ENCODE data around the gene SCT.

Gene SCT

DNA sequence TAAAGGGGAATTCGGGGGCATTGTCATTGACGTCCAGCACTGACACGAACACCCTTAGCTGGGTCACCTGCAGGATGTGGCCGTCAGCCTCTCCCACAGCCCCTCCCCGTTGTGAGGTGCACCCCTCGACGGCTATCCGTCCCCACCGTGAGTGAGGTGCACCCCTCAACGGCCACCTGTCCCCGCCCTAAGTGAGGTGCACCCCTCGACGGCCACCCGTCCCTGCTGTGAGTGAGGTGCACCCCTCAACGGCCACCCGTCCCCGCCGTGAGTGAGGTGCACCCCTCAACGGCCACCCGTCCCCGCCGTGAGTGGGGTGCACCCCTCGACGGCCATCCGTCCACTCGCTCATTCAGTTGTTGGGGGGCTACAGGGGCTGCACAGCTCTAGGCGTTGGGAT lies 5.1 kb downstream of the SCT start:
- DNase-seq: no peak
- peaks cover 3% of the 10 kb centered on the region for H3K36me3 ChIP-seq (replicated peaks)
- no peak overlapping the region for H3K27ac ChIP-seq
- TF ChIP-seq, protein P1, sequence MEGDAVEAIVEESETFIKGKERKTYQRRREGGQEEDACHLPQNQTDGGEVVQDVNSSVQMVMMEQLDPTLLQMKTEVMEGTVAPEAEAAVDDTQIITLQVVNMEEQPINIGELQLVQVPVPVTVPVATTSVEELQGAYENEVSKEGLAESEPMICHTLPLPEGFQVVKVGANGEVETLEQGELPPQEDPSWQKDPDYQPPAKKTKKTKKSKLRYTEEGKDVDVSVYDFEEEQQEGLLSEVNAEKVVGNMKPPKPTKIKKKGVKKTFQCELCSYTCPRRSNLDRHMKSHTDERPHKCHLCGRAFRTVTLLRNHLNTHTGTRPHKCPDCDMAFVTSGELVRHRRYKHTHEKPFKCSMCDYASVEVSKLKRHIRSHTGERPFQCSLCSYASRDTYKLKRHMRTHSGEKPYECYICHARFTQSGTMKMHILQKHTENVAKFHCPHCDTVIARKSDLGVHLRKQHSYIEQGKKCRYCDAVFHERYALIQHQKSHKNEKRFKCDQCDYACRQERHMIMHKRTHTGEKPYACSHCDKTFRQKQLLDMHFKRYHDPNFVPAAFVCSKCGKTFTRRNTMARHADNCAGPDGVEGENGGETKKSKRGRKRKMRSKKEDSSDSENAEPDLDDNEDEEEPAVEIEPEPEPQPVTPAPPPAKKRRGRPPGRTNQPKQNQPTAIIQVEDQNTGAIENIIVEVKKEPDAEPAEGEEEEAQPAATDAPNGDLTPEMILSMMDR (IDR thresholded peaks at IDR 0.05; ENCODE audit: low read depth, low read length, missing control alignments): no peak
- H3K4me3 ChIP-seq (ENCODE audit: low read depth, low read length): no peak overlapping the region
- in situ Hi-C loops (cut with HindIII; ENCODE audit: low pct_ligation_motif_present, low sequenced_read_pairs): no loop called here
- peaks cover 2% of the 10 kb centered on the region for H3K27me3 ChIP-seq (replicated peaks)

DNA sequence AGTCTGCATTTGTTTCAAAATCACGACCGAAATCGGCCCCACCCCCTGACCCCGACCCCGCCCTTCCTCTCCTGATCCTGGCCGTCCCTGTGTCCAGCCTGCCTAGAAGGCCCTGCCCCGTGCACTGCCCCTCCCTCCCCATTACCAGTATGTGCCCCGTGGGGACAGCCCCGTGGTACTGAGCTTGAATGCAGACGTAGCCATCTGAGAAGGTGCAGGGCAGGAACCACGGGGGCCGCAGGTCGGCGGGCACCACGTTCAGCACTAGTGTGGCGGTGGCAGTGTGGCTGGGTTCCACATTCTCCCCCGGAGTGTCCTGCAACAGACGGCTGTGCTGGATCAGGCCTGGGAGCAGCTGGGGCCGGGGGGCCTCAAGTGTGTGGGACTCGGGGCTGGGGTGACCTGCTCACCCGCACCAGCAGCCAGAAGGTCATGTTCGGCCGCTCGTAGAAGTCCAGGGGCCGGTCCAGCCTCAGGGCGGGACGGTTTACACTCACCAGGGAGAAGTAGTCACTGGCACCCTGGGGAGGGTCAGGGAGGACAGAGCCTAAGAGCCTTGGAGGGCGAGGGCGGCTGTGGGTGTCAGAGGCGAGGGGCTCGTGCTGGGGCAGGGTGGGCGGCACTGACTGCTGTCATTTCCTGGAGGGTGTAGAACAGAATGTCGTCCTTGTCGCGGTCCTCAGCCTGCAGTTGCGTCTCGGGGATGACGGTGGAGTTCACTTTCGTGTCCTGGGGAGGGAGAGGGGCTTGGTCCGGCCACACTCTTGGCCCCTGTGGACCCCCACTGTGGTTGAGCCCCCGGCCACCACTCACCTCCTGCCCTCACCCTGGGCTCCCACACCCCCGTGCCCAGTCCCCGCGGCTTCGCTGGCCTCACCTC lies 5.8 kb downstream of the SCT start:
- no peak overlapping the region for H3K4me3 ChIP-seq (ENCODE audit: low read depth, low read length)
- TF ChIP-seq, protein P1 (IDR thresholded peaks at IDR 0.05; ENCODE audit: low read depth, low read length, missing control alignments): no peak
- in situ Hi-C loops (cut with HindIII; ENCODE audit: low pct_ligation_motif_present, low sequenced_read_pairs): no loop called here
- no peak for DNase-seq
- no peaks in the 10 kb centered on the region for H3K27me3 ChIP-seq (replicated peaks)
- H3K36me3 ChIP-seq (replicated peaks): peaks cover 3% of the 10 kb centered on the region
- no peak overlapping the region for H3K27ac ChIP-seq

DNA sequence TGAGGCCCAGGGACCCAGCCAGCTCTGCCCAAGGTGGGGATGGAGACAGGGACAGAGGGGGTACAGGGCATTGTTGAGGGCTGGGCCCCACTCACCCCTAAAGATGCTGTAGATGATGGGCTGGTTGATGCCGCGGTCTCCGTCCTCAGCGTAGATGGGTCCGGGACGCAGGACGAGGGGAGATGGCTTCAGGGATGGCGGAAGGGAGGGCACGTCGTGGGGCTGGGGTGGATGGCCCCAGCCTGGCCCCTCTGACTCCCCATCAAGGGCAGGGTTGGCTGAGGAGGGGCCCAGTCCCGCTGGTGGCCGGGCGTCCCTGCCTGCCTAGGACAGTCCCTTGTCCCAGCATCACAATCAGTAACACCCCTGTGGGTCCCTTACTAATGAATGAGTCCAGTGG lies 6.8 kb downstream of the SCT start:
- Histone ChIP-seq H3K27ac (no peak overlapping the region), H3K36me3 (replicated peaks) (peaks cover 3% of the 10 kb centered on the region), H3K27me3 (replicated peaks) (no peaks in the 10 kb centered on the region), H3K4me3 (ENCODE audit: low read depth, low read length) (no peak overlapping the region)
- DNase-seq: no peak
- TF ChIP-seq, protein P1 (IDR thresholded peaks at IDR 0.05; ENCODE audit: low read depth, low read length, missing control alignments): no peak
- in situ Hi-C loops (cut with HindIII; ENCODE audit: low pct_ligation_motif_present, low sequenced_read_pairs): no loop called here

DNA sequence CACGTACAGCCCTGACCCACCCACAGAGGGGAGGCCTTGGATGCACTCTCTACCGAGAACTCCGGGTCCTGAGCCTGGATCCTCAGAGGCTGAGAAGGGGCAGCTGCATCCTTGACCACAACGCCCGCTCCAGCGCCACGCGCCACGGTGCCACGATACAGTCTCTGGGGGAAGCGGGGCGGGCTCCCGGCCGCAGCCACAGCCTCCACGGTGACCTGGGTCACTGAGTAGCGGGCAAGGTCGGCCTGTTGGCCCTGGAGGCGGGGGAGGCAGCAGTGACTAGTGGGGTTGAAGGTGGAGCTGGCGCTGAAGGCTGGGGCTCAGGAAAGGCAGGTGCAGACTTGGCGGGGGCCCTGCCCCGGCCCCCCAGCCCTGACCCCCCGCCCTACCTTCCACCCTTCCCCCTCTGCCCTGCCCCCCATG lies 7.3 kb downstream of the SCT start:
- no peak overlapping the region for H3K4me3 ChIP-seq (ENCODE audit: low read depth, low read length)
- no peak for DNase-seq
- peaks cover 7% of the 10 kb centered on the region for H3K36me3 ChIP-seq (replicated peaks)
- TF ChIP-seq, protein P1 (IDR thresholded peaks at IDR 0.05; ENCODE audit: low read depth, low read length, missing control alignments): no peak
- no peak overlapping the region for H3K27ac ChIP-seq
- no peaks in the 10 kb centered on the region for H3K27me3 ChIP-seq (replicated peaks)
- in situ Hi-C loops (cut with HindIII; ENCODE audit: low pct_ligation_motif_present, low sequenced_read_pairs): no loop called here

DNA sequence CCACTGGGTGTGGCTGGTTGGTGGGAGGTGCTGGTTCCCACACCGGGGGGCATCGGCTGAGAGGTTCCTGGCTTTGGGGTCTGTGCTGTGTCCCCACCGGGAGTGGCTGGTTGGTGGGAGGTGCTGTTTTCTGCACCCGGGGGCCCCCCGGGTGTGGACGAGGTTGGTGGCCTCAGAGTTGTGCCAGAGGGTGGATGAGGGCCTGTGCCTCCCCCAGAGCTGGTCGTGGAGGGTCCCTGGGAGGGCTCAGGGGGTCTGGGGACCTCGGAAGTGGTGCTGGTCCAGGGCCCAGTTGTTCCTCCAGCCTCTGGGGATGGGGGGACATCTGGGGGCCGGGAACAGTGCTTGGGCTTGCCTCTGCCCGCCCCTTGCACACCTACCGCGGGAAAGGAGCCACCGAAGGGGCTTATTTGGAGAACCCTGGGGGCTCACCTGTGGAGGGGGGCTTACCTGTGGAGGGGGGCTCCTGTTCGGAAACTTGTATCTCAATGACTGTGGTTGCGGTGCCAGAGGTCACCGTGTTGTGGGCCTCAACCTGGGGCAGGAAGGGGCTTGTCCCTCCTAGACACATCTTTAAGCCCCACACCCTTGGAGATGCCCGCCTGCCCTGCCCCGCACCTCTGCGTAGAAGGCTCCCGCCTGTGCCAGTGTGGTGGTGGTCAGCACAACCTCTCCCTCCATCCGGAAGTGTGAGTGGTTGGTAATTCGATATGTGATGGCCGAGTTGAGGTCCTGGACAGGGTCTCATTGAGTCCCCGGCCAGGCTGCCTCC lies 7.9 kb downstream of the SCT start:
- in situ Hi-C loops (cut with HindIII; ENCODE audit: low pct_ligation_motif_present, low sequenced_read_pairs): no loop called here
- TF ChIP-seq, protein P1 (IDR thresholded peaks at IDR 0.05; ENCODE audit: low read depth, low read length, missing control alignments): no peak
- Histone ChIP-seq H3K27me3 (replicated peaks) (no peaks in the 10 kb centered on the region), H3K27ac (no peak overlapping the region), H3K4me3 (ENCODE audit: low read depth, low read length) (no peak overlapping the region), H3K36me3 (replicated peaks) (peaks cover 13% of the 10 kb centered on the region)
- DNase-seq: no peak
